Peyer's patch (tissue), 4 donors: ENCODE measurements around the gene ENOX2. TPM values are rescaled to one million over a fixed set of nuclear protein-coding genes. Genes with fewer than 3 reads are reported as not detected.

ENCODE experiments used
- total RNA-seq, 4 donors: library from RNA; depleted of rRNA; stranded (reverse); fragments of >200 nt; gene quantifications; one replicate each; pipeline ENCODE4 v1.1.0, GENCODE V29; 2016

The ENOX2 gene
- total RNA-seq, 4 donors from 2014 or later = 4.7 to 12.4 (median 9.8) TPM

Other genes starting within 250 kb of the ENOX2 start
- gene ARHGAP36, start 155.1 kb upstream of the ENOX2 start, total RNA-seq = not detected